ENCODE data around the gene PHKG1.
A peak's percentile ranks its signal among the peaks of the same experiment; 100 is the strongest.
"Not testable (repeated sequence)": the region's sequence is repeated elsewhere in the genome, so short reads cannot be mapped to it uniquely, and the experiment has no call there.

The PHKG1 gene

DNA sequence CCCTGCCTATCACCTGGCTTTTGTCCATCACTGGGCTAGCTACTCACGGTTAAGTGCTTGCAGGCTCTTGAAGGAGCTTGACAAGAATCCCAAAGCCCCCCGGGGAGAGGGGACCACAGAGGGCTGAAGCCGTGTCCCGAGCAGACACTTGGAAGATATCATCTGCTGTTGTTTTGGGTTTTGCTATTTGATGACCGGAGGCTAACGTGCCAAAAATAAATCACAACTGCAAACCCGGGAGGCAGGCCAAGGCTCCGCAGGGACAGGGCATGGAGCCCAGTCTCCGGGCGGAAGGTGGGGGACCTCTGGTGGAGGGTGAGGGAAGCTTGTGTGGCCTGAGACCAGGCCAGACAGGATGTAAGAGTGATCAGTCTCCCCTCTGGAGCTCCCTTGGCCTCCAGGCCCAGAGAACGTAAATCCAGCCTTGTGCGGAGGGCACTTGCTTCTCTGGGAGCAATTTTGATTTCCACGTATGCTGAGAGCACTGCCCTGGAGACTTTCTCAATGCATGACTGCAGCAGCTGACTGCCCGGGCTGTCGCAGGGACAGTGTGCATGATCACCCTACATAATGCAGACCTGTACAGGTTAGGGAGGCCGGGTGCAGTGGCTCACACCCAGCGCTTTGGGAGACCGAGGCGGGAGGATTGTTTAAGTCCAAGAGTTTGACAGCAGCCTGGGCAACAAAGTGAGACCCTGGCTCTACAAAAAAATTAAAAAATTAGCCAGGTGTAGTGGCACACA lies at the start of gene PHKG1:
Gene PHKG1 (minus strand): TSS at position 164 of the 743 bp plus-strand sequence. CDS start 4,011 bp downstream, outside the sequence.
- DNase-seq: no peak

DNA sequence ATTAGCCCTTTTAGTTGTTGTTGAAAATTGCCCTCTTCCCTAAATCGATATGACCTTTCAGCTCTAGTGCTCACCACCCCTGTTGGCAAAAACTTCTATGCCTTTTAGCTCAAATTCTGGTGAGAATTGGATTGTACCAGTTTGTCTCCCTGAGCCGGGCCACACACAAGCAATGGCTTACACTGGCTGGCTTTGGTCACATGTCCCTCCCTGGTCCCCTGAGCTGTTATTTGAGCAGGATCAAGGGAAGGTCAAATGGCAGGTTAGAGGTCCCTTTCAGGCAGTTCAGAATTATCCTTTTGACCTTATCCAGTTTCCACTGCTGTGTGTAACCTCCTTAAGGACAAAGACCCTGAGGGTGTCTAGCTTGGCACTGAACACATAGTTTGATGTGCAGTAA lies 38.3 kb upstream of the PHKG1 start:
- not testable (repeated sequence) for DNase-seq

DNA sequence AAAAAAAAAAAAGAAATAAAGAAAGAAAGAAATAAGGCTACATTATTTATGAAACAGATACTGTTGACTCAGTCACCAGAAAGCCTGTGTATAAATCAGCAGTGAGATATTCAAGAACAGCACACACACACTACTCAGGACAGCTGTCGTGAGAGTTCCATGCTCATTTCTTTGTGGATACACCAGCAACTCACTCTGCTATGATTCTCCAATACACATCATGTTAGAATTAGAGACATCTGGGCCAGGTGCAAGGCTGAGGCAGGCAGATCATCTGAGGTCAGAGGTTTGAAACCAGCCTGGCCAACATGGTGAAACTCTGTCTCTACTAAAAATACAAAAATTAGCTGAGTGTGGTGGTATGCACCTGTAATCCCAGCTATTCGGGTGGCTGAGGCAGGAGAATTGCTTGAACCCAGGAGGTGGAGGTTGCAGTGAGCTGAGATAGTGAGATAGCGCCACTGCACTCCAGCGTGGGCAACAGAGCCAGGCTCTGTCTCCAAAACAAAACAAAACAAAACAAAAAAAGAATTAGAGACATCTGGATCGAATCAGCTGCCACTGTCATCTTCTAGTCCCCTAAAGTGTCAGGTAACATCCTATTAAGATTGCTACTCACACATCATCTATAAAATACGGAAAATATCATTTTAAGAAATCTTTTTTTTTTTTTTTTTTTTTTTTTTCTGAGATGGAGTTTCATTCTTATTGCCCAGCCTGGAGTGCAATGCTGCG lies 34.7 kb upstream of the PHKG1 start:
- no peak for DNase-seq

DNA sequence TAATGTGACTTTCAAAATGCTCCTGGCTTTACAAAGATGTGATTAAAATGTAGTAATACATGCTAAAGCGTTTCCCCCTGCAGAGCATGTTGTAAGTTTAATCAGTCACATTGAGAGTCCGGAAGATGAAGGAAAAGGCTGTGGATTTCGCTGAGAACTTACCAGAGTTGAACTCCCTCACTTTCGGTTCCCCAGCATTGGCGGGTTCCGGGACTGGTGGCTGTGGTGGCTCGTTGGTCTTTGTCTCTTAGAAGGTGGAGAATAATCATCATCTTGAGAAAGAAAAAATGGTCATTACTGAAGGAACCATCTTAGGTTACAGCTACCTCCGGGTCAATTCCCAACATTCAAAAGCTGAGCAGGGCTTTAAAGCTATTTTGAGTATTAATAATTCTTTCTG lies 33.1 kb upstream of the PHKG1 start:
- no peak for DNase-seq

DNA sequence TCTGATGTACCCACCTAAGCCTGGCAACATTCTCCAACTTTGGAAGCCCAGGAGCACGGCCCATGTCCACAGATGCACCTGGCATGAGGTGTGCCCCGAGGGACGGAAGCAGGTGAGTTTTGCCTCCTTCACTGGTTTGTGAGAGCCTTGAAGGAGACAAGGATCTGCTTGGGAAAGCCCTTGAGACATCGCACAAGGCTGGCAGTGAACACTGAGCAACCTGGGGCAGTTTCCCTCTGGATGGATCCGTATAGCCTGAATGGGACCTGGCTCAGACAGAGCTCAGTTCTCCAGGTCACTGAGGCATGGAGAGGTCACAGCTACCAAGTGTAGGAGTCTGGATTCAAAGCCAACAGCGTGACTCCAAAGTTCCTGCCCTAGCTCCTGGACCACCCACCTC lies 32.2 kb upstream of the PHKG1 start:
- no peak for DNase-seq

DNA sequence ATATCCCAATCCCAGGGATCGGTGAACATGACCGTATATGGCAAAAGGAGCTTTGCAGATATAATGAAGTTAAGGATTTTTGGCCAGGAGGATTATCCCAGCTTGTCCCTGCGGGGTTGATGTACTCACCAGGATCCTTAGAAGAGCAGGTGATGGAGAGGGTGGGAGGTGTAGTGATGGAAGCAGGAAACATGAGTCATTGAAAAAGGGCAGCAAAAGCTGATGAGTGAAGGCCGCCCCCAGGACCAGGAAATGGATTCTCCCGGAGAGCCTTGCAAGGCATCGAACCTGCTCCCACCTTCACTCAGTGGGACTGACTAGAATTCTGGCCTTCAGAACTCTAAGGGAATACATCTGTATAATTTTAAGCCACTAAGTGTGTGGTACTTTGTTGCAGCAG lies 28.7 kb upstream of the PHKG1 start:
- no peak for DNase-seq

DNA sequence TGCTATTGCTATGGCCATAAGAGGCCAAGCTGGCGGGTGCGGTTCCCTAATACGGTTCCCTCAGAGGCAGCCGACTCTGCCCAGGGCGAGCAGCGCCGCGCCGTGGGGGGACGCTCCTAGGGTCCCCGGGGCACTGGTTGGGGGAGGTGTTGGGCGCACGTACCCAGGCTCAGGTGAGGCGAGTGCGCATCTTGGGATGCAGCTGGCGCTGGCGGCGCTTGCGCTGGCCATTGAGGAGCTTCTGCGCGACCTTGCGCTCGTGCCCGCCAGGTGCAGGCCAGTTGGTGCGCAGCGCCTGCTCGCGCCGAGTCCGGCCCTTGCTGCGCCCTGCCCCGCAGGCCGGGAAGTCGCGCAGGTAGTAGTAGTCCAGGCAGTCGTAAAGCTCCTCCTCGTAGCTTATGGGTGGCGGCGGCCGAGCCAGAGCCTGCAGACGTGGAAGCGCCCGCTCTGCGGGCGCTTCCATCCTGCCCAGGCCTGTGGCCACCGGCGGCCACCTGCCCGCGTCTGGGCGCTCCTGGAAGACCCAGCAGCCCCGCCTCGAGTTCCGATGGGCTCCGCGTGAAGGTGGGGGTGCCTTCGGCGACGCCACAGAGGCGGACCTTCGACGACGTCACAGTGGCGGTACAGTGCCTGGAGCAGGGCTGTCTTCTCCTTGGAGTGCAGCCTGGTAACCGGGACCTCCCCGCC lies 23.2 kb upstream of the PHKG1 start, which contains the start of gene NUPR2:
Gene NUPR2 (minus strand): TSS at position 566 of the 687 bp plus-strand sequence. CDS start 103 bp downstream, at position 463.
- DNase-seq: no peak

DNA sequence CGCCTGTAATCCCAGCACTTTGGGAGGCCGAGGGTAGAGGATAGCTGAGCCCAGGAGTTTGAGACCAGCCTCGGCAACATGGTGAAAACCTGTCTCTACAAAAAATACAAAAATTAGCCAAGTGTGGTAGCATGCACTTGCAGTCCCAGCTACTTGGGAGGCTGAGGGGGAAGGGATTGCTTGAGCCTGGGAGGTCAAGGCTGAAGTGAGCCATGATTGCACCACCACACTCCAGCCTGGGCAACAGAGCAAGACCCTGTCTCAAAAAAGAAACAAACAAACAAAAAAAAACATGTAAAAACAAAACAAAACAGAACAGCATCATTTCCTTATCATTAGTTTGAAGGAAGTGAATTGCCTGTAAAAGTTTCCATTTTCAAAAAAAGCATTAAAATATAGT lies 19.5 kb upstream of the PHKG1 start:
- not testable (repeated sequence) for DNase-seq

DNA sequence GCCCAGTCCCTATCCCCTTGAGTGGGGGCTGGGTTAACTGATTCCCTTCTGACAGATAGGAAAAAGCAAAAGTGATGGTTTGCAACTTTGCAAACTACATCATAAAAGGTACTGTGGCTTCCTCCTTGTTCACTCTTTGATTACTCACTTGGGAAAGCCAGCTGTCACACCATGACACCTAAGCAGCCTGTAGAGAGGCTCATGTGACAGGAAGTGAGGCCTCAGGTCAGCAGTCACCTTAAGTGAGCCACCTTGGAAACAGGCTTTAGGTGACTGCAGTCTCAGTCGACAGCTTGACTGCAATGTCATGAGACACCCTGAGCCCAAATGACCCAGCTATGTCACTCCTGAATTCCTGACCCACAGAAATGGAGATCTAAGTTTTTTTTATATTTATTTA lies 17.9 kb upstream of the PHKG1 start:
- no peak for DNase-seq

DNA sequence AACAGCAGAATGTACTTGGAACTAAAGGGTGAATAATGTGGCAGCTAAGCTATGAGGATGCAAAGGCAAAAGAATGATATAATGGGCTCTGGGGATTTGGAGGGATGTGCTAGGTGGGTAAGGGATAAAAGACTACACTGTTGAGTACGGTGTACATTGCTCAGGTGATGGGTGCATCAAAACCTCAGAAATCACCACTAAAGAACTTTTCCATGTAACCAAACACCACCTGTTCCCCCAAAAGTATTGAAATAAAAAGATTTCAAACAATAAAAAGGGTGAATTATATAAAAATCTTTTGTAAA lies 15.2 kb upstream of the PHKG1 start:
- no peak for DNase-seq

DNA sequence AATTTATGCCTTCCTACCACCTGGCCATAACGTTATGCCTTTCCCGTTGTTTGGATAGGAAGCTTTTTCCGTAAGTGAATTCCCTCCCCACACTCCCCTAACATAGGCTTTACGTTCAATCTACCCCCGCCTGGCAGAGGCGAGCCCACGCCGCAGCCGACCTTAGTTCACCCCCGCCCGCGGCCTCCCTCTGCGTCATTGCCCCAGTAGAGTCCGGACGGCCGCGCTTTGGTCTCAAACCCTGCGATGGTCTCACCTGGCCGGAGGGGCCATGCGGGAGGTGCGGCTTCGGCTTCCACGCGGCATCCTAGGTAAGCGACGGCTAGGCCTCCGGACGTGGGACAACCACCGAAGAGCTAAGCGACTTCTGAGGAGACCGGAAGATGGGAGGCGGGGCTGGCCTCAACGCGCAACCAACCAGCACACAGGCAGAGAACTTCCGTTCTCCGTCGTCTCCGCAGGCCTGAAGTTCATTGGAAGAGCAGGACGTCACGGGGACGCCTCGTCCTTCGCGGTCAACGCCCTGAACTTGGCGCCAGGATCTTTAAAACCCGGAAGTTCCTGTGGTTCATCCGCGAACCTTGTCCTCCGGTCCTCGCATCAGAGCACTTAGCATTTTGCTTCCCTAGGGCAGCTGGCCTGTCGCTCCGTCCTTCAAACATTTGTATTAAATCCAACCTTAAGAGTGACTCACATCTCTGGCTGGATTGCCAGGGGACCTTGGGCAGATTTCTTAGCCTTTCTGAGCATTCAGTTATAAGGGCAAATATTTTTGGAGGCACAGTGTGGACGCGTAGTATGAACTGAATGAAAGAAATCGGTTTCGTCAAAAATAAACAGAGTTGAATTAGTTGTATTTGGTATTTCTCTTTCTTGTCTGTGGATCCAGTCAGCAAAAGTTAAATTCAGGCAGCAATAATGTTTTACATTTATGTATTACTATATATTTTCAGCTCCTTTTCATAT lies 13.6 kb upstream of the PHKG1 start, which contains the start of gene CHCHD2:
Gene CHCHD2 (minus strand): TSS at position 369 of the 966 bp plus-strand sequence. CDS start 63 bp downstream, at position 306.
- DNase-seq: peak; percentile 87

DNA sequence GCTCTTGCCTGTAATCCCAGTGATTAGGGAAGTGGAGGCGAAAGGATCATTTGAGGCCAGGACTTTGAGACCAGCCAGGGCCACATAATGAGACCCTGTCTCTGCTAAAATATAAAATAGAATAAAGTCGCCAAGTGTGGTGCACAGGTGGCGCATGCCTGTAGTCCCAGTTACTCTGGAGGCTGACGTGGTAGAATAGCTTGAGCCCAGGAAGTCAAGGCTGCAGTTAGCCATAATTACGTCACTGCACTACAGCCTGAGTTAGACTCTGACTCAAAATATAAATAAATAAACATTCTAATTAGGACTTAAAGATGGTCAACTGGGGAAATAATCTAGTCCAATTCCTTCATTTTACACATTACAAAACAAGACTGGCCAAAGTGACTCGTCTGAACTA lies 12.8 kb upstream of the PHKG1 start:
- no peak for DNase-seq

DNA sequence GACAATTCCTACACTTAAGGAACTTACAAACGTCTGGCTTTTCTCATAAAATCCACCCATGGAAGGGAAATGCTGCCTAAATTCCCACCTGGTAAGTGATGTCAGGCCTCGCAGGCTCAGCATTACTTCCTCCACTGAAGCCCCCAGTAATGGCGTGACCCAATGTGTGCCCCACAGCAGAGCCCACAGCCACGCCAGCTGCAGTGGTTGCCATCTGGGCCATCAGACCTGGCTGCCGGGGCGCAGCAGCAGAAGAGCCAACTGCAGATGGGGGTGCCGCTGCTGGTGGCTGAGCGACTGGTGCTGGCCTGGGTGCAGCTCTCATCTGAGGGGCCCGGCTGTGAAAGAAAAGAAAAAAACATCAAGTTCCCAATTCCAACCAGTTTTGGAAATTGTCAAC lies 11.4 kb upstream of the PHKG1 start:
- DNase-seq: not testable (repeated sequence)

DNA sequence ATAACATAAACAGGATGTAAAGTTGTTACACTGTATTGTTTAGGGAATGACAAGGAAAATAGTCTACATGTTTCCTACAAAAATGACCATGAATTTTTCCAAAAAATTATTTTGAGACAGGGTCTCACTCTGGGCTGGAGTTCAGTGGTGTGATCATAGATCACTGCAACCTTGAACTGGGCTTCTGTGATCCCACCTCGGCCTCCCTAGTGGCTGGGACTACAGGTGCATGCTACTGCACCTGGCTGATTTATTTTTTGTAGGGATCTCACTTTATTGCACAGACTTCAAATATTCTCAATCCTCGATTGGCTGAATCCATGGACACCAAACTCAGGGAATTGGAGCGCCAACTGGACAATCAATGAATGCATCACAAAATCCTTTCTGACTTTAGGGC lies 6.9 kb upstream of the PHKG1 start:
- no peak for DNase-seq

DNA sequence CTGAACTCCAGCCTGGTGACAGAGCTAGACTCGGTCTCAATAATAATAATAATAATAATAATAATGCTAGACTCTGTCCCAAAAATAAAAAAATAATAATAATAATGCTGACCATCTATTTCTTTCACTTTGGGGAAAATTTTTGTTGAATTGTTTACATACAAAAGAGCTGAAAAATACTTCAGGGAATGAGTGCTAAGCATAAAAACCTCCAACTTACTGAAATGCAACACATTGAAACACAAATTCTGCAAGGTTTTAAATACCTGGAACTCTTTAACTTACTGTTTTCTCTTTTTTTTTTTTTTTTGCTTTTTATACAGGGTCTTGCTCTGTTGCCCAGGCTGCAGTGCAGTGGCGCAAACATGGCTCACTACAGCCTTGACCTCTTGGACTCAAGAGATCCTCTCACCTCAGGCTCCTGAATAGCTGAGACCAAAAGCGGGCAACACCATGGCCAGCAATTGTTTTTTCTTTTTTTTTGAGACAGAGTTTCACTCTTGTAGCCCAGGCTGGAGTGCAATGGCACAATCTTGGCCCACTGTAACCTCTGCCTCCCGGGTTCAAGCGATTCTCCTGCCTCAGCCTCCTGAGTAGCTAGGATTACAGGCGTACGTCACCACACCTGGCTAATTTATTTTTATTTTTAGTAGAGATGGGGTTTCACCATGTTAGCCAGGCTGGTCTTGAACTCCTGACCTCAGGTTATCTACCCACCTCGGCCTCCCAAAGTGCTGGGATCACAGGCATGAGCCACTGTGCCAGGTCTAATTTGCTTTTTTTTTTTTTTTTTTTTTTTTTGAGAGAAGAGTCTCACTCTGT lies 5.6 kb upstream of the PHKG1 start:
- DNase-seq: not testable (repeated sequence)

DNA sequence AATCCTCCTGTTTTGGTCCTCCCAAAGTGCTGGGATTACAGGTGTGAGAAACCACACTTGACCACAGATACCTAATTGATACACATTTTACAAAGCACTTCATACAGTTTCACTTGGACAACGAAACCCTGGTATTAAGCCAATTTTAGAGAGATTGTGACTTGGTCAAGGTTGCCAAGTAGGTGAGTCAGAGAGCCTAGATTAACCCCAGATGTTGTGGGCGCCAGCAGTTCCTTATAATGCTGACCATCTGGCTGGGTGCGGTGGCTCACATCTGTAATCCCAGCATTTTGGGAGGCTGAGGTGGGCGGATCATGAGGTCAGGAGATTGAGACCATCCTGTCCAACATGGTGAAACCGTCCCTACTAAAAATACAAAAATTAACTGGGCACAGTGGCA lies 4.9 kb upstream of the PHKG1 start:
- DNase-seq: no peak

DNA sequence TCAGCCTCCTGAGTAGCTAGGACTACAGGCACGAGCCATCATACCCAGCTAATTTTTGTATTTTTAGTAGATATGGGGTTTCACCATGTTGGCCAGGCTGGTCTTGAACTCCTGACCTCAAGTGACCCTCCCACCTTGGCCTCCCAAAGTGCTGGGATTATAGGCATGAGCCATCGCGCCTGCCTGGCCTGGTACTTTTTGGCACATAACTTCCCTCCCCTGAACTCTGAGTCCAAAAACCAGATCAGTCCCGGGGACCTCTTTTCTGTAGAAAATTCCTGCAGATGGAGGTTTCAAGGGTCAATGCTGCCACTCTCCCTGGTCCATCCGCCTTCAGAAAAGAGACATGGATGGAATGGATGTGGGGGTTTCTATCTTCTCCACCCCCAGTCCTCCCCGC lies 364 bp downstream of the PHKG1 start:
- DNase-seq: not testable (repeated sequence)

DNA sequence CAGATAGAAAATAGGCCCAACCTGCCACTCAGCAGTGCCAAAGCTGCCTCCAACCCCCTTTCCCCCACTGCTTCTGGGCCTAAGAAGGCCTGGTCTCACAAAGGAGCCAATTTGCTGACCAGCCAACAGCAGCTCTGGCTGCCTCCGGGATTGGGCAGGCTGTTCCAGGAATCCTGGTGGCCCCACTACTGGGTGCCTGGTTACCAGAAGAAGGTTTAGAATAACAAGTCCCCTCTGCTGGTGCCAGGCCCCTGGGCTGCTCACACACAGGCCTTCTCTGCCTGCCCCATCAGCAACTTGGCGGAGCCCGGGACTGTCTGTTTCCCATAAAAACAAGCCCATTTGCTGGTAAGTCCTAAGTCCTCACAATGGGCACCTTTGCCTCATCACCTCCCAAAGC lies 1.2 kb downstream of the PHKG1 start:
- DNase-seq: no peak

DNA sequence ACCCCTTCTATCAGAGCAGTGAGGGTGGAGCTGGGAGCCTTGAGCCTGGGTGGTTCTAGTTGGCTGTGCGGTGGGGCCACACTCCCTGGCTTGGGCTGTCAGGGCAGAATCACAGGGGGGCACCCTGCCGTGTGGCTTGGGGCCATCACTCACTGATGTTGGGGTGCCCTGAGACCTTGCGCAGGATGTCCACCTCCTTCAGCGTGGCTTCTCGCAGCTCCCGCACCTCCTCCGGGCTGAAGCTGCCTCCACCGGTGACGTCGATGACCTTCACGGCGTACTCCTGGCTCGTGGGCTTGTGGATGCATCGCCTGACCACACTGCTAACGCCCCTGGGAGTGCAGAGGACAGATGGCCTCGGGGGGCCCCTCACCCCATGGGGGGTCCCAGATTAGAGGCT lies 5.3 kb downstream of the PHKG1 start:
- DNase-seq: no peak

DNA sequence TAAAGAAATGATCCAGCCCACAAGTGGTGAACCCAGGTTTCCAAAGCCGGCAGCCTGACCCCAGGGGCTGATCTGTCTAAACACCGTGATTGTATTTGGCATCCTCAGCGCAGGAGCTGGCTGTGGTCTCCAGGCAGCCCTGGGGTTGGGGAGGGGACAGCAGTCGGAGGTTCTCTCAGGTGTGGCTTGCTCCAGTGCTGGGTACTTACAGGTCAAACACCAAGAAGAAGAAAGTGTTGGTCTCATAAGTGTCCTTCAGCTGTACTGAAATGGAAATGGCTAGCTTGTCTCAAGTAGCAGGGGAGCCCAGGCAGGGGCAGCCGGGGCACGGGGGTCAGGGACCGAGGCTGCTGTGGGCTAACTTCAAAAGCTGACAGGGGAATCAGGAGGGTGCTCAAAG lies 6.0 kb downstream of the PHKG1 start:
- DNase-seq: no peak

DNA sequence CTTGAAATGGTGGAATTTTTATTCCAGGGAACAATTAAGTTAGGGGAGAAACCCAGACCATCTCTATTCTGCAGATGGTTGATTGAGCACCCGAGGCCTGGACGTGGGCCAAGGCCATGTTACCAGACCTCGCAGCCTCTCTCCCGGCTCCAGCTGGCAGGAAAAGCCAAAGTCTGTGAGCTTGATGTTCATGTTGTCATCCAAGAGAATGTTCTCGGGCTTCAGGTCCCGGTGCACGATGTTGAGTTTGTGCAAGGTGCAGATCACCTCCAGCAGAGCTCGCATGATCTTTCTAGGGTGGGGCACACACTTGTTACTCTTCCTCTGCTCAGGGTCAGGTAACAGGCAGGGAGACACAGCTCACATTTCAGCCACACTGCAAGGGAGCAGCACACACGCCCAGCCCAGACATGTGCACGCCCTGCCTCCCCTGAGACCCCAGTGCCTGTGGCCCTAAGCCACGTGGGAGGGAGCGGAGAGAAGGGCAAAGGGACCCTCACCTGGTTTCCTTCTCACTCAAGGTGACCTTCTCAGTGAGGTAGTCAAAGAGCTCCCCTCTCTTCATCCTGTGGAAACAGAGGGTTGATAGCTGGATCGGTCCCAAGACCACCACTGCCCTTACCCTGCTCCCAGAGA lies 9.5 kb downstream of the PHKG1 start:
- DNase-seq: no peak
